NB4 (cell line): ENCODE data around the gene MCTP1.

ENCODE experiments used
- MYC ChIP-seq: IDR thresholded peaks from 2 replicates; pipeline ENCODE4 v1.6.1; 2011; ENCODE audit warnings: low read depth, low read length
- POLR2A ChIP-seq: IDR thresholded peaks from 2 replicates; pipeline ENCODE4 v1.6.1; 2011; ENCODE audit warnings: mild to moderate bottlenecking; ENCODE audit not compliant: insufficient read length; ENCODE audit errors: extremely low read depth
- TF ChIP-seq, protein P1 (sequence below): IDR thresholded peaks from one replicate; pipeline ENCODE4 v1.5.1; 2012; ENCODE audit warnings: low read depth, low read length
- TF ChIP-seq, protein P2 (sequence below): IDR thresholded peaks from 2 replicates; pipeline ENCODE4 v1.6.1; 2011; ENCODE audit warnings: low read depth, low read length

DNA sequence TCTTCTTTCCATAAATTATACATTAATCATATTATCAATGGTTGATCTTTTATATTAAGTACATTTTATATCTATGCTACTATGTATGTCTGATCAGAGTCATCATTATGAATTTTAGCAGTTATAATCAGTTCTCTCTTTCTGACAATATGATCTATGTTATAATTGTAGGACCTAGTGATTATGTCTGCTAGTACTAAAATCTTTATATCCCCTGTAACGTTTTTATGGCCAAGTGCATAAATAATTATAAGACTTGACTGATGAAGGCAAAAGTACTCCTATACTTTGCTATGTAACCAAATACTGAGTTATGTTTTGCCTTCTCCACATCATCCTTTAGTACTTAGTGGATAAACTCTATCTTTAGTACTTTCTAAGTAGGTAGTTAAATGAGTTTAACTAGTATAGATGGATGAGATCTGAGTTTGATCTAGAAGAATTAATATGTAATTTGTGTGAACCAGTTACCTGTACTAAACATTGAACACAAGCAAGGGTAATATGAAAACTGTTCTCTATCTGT lies 591.0 kb downstream of the MCTP1 start:
- TF ChIP-seq, protein P1, sequence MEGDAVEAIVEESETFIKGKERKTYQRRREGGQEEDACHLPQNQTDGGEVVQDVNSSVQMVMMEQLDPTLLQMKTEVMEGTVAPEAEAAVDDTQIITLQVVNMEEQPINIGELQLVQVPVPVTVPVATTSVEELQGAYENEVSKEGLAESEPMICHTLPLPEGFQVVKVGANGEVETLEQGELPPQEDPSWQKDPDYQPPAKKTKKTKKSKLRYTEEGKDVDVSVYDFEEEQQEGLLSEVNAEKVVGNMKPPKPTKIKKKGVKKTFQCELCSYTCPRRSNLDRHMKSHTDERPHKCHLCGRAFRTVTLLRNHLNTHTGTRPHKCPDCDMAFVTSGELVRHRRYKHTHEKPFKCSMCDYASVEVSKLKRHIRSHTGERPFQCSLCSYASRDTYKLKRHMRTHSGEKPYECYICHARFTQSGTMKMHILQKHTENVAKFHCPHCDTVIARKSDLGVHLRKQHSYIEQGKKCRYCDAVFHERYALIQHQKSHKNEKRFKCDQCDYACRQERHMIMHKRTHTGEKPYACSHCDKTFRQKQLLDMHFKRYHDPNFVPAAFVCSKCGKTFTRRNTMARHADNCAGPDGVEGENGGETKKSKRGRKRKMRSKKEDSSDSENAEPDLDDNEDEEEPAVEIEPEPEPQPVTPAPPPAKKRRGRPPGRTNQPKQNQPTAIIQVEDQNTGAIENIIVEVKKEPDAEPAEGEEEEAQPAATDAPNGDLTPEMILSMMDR = no peak
- TF ChIP-seq POLR2A (no peak), MYC (no peak)
- TF ChIP-seq, protein P2, sequence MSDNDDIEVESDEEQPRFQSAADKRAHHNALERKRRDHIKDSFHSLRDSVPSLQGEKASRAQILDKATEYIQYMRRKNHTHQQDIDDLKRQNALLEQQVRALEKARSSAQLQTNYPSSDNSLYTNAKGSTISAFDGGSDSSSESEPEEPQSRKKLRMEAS = no peak
